Endometrial microvascular endothelial cells (primary cell): ENCODE measurements around the gene IGF2BP3. TPM values are rescaled to one million over a fixed set of nuclear protein-coding genes. Genes with fewer than 3 reads are reported as not detected.
"Not testable (repeated sequence)": the region's sequence is repeated elsewhere in the genome, so short reads cannot be mapped to it uniquely, and the experiment has no call there.

Experiments used
- in situ Hi-C: cut with HindIII; loops from 2 replicates; pipeline ENCODE4 v1.10.0; 2017; ENCODE audit warnings: low sequenced_read_pairs, low pct_unique_long_range_greater_than_20kb; ENCODE audit errors: inconsistent ontology term
- total RNA-seq: library from RNA; depleted of rRNA; stranded (reverse); fragments of >200 nt; gene quantifications from one replicate; pipeline ENCODE4 v1.2.3, GENCODE V29; 2015; ENCODE audit errors: inconsistent ontology term

Gene IGF2BP3
- total RNA-seq, 1 donor from 2014 or later = 232 TPM

DNA sequence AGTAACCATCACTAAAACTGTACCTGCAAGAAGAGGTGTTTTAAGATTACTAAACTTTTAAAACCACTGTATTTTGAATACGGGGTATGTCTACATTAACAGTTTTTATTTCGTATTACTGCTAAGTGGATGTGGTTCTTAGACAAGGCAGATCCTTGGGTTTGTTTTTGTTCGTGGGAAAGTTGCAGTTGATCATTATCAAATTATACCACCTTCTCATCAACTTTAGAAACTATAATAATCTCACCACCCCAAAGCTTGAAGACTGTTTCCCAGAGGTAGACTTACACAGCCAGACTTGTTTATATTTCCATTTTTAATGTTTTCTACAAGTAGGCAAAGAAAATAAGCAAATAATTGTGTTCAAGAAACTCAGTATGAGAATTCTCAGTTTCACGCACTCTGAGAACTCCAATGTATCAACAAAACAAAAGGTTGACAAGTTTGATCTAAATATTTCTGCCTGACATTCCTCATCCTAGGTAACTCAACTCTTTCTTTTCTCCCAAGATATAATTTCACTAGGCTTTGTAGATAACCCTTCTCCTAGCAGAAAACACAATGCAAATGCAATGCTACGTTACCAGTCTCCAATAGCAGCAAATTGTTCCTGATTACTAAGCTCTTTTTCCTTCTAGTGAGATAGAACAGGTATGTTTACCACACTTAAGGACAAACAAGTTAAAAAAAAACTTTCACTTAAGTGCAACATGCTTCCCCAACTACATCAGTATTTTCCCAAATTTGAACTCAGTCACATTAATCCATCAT, 36.0 kb downstream of the IGF2BP3 start:
- in situ Hi-C loops = no loop called here

DNA sequence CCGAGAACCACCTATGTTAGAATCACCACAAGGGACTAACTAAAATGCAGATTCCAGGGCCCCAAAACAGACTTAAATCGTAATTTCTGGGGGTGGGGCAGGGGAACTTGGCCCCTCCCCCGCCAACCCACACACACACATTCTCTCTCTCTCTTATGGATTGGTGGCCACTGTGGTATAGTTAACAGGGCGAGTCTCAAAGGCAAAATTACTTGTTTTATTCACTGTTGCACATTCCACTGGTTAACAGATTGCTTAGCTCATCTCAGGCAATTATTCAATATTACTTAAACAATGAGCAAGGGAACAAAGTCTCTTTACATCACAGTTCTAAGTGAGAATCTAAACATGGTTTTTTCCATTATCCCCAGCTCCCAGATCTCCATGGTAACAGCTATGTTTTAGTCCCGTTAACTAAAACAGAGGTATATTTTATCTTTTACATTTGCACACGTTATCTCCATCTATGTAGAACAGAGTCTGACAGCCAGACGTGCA, 38.5 kb downstream of the IGF2BP3 start:
- in situ Hi-C loops = no loop called here

DNA sequence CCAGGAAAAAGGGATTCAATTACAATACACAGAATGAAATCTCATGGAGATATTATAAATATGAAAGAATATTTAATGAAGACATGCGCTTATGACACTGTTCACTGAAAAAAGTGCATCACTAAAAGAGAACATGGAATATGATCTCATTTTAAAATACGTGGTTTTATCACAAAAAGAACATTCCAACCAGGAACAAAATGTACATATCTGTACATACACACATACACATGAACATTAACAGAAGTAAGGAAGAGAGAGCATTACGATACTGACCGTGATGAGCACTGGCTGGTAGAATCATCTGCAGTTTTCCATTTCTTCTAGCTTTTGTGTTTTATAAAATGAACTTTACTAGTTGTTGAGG, 39.4 kb downstream of the IGF2BP3 start:
- in situ Hi-C loops = no loop called here

DNA sequence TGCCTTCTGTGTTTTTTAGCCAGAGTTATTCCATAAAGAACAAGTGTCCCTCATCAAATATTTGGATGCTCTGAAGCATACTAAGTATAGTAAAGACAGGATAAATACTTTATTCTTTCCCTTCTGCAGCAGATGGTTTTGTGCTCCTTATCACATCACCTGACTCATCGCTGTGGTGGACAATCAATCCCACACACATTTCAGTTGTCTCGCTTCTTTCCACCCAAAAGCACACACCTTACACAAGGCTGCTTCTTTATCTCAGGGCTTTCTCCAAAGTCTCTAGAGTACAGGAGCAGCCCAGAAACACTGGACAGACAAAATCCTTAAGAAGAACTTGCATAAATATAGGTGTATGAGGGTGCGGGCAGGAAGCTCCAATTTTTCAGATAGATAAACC, 43.4 kb downstream of the IGF2BP3 start:
- in situ Hi-C loops = no loop called here

DNA sequence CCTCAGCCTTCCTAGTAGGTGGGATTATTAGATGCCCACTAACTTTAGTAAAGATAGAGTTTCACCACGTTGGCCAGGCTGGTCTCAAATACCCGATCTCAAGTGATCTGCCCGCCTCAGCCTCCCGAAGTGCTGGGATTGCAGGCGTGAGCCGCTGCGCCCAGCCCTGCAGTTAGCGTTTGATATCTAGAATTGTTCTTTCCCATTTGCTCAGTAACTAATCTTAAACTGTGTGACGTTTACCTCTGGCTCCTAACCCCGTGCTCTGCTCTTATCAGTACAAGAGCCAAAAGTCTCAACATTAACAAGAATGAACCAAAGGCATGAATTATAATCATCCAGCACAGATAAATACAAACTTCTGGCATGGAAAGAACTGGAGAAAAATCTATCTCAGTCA, 47.4 kb downstream of the IGF2BP3 start:
- in situ Hi-C loops = no loop called here

DNA sequence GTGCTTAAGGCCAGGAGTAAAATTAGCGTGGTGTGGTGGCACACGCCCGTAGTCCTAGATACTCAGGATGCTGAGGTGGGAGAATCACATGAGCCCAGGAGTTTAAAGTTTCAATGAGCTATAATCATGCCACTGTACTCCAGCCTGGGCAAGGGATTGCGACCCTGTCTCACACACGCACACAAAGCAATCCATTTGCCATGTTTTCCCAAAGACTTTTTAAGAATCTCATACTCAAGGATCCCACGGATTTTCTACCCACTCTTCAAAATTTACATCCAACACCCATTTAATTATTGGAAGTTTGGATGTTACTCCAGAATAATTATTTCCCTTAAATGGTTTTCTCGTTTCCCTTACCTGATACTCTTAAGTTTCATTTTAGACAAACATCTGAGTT, 47.9 kb downstream of the IGF2BP3 start:
- in situ Hi-C loops = no loop called here

DNA sequence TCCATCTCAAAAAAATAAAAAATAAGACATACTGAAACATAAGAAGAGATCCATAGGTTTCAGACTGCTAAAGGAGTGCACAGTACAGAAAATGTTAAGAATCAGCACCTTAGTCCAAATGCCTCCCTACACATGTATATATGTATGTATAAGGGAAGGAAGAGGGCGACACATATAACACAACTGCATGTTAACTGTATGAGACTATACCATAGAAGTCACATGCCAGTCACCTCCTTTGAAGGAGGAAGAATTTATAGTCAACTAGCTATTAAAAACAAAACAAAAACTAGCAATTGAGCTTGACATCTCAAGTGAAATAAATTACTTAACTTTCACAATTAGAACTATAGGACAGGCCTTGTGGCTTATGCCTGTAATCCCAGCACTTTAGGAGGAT, 50.4 kb downstream of the IGF2BP3 start:
- in situ Hi-C loops = no loop called here

DNA sequence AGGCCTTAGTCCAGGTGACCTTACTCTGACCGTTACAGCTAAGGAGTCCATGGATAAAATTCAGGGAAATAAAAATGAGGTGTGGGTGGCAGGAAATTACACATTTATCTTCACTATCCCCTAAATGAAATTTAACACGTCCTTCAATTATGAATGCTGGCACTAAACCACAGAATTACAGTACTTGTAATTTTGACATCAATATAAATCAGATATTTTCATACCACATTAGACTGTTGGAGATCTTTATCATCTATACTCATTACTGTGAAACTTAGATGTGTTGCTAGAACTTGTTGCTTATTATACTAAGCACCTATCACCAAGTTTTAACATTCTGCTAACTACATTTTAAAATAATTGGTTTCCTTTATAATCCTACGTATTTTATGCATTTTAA, 51.1 kb downstream of the IGF2BP3 start:
- in situ Hi-C loops = no loop called here

DNA sequence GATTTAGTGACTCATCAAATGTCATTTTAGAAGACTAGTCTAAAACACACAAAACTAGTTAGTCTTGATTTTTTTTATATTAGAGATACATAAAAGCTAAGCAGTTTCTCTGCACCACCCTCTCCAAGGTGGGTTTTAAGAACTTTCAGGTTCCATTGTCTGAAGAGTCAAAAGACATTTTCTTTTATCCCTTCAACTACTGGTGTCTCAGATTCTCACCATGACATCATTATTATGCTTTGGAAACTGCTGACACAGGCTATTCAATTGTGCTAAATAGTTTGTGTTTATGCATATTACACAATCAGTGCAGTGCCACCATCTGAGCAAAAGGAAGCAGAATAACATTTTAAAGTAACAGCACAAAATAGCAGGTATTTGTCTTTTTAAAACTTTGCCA, 52.2 kb downstream of the IGF2BP3 start:
- in situ Hi-C loops = no loop called here

DNA sequence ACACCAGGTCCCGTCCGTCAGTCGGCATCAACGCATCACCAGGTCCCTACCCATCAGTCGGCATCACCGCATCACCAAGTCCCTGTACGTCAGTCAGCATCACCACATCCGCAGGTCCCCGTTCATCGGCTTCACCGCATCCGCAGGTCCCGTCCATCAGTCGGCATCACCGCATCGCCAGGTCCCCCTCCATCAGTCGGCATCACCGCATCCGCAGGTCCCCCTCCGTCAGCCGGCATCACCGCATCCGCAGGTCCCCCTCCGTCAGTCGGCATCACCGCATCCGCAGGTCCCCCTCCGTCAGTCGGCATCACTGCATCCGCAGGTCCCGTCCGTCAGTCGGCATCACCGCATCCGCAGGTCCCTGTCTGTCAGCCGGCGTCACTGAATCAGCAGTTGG, 55.1 kb downstream of the IGF2BP3 start:
- in situ Hi-C loops = no loop called here

DNA sequence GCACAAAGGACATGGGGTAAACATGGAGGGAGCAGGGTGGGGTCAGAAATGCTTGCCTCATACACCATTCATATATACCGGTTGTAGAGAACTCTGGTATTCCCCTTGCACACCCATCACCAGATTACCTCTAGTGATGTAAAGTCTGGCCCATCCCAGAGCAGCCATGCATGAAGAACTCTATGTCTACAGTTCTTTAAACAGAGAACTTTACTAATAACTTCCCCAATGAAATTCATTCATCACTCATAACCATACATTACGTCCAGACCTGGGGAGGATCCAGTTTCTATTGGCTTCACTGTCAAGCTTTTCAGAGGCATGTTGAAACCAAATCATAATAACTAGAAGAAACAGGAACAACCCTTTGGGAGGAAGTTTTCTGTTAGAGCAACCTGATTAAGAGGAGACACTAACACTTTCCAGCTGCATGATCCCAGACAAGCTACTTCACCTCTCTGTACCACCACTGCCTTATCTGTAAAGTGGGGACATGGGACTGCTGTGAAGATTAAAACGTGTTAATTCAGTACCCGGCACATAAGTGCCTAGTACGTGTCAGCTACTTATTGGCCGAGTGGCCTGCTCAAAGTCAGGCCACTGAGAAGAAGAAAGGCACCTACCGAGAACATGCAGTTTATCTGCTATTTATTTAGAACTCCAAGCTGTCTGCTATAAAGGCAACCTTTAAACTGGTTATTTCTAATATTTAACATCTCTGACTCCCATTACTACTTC, 59.7 kb downstream of the IGF2BP3 start:
- in situ Hi-C loops = no loop called here

DNA sequence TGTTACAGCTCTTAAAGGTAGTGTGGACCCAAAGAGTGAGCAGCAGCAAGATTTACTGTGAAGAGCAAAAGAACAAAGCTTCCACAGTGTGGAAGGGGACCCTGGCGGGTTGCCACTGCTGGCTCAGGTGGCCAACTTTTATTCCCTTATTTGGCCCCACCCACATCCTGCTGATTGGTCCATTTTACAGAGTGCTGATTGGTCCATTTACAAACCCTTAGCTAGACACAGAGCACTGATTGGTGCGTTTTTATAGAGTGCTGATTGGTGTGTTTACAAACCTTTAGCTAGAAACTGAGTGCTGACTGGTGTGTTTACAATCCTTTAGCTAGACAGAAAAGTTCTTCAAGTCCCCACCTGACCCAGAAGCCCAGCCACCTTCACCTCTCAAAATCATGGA, 63.7 kb downstream of the IGF2BP3 start:
- in situ Hi-C loops = not testable (repeated sequence)

DNA sequence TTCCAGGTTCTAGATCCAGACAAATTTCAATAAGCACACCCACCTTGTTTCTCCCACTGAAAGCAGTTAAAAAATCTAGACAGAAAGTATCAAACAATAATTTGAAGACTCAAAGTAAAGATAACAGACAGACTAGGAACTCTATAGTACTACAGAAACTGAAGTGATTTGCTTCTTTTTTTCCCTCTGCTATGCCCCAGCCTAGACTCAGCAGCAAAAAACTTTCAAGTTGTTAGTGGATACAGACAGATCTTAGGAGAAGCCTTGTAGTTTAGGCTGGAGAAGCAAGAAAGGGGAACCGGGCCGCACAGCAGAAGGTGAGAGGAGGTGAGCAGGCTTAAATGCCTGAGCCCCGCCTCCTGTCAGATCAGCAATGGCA, 65.1 kb downstream of the IGF2BP3 start:
- in situ Hi-C loops = no loop called here

DNA sequence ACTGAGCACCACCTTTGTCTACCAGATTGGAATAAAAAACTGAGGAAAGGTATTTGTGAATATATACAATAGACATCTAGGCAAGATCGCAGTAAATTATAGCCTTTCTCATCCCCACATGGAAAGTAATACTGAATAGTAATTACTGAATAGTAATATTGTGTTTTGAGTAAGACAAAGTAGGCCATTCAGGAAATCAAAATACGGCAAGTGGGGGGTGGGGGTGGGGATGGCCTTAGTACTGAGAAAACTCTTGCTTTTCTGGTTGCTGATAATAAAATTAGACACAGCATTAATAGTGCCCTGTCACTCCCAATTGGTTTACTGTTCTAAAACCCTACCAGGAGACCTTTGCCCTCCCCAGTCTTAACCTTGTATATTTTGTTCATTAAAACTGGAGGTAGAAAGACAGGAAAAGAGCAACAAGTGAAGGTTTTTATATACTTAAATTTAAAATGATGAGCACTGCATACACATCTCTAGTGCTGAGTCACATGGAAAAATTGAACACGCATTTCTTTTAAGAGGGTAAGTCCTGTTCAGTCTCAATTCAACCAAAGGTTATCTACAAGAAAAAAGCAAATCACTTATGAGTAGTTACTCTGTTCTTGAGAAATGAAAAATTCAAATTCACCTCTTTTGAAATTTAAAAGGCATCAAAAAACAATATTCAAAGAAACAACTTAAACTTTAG, 65.6 kb downstream of the IGF2BP3 start:
- in situ Hi-C loops = no loop called here

DNA sequence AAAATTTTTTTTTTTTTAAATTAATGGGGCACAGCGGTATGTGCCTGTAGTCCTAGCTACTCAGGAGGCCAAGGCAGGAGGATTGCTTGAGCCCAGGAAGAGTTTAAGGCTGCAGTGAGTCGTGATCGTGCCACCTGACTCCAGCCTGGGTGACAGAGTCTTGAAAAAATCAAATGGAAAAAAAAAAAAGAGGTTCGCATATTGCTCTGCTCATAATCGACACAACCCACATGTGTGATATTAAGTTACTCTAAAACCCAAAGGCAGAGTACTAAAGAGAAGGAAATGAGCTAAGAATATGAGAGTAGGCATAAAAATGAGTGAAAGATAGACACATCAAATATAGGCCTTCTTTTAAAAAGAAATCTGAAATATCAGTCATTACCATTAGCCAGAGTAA, 66.3 kb downstream of the IGF2BP3 start:
- in situ Hi-C loops = no loop called here

DNA sequence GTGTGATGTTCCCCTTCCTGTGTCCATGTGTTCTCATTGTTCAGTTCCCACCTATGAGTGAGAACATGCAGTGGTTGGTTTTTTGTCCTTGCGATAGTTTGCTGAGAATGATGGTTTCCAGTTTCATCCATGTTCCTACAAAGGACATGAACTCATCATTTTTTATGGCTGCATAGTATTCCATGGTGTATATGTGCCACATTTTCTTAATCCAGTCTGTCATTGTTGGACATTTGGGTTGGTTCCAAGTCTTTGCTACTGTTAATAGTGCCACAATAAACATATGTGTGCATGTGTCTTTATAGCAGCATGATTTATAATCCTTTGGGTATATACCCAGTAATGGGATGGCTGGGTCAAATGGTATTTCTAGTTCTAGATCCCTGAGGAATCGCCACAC, 72.2 kb downstream of the IGF2BP3 start:
- in situ Hi-C loops = not testable (repeated sequence)

DNA sequence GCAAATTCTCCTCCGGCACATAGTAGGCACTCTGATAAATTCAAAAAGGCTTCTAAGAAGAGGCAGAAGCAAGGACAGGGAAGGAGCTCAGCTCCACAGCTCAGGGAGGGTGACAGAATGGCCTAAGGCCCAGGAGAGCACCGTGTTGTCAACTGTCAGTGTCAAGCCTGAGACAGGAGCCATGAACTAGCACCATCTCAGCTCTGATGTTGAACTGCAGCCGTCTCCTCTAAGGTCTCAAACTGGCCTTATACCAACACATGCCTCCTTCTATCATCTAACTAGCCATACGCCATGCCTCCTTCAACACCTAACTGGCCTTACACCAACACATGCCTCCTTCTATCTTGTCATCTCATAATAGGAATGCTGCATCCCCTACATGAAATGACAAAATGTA, 73.0 kb downstream of the IGF2BP3 start:
- in situ Hi-C loops = no loop called here

DNA sequence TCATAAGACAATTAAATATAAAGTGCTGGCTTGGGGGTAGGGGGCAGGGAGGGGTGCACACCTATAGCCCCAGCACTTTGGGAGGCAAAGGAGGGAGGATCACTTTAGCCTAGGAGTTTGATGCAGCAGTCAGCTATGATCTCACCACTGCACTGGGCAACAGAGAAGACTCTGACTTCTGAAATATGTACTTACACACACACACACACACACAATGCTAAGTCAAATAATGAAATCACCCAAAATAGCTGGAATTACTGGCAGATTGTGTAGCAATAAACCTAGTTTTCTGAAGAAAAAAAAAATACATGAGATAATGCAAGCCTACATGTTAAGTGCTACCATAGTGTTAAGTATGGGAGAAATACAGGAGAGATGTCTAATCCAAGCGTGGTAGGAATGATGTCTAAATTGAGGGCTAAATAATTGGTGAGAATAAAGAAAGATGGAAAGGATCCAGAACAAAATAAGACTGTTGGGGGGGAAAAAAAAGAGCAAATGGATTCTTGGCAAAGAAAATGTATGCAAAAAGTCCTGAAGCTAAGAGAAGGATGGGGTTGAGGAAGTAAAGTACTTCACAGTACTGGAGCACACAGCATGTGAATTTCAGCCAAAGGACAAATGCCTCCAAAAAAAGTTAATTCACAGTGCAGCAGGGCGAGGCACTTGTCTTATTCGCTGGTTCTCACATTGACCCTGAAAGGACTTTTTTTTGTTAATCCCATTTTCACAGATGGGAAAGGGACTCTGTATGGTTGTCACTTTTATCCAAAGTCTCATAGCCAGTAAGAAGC, 73.9 kb downstream of the IGF2BP3 start:
- in situ Hi-C loops = no loop called here

DNA sequence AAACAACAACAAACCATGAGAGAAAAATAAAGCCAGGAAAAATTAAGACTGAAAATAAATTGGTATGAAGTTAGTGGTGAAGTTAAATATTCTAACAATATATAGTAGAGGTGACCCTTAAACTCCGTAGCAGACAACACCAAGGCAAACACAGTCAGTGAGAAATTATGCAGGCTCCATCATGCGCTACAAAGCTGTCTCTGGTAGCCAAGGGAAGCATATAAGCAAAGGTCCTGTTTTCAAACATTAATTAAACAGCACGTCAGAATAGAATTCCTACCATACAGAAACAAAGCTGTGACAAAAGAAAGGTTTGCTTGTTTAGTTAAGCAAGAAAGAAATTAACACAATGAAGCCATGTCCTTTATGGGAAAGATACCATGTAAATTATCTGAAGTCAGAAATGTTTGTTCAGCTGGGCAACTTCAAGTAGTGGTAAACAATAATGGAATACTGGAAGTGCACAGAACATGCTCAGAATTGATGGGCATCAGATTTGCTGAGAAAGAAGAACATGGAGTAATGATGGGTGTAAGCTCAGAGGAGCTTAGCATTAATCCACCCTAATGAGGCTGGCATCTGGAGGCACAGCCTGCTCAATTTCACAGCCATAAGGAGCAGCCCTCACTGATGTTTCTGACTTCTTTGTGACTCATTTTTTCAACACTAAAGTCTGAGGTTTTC, 75.7 kb downstream of the IGF2BP3 start:
- in situ Hi-C loops = no loop called here
